GM18907 (cell line): ENCODE data around the gene TMX4.
"Not testable (repeated sequence)": the region's sequence is repeated elsewhere in the genome, so short reads cannot be mapped to it uniquely, and the experiment has no call there.

Experiments
- ATAC-seq: cut with Tn5 transposase; IDR thresholded peaks from one replicate; pipeline ENCODE4 v1.9.1; 2021; ENCODE audit warnings: mild to moderate bottlenecking, moderate library complexity; ENCODE audit not compliant: unreplicated experiment

Gene TMX4

GRCh38 chr20:8019246-8019997 lies at the start of gene TMX4:
Gene TMX4 (minus strand): TSS chr20:8019761. CDS start chr20:8019613, 148 bp downstream.
- ATAC-seq: peak; percentile 91

- ATAC-seq: no peak
Measured at GRCh38 chr20:8067082-8067481, 47.5 kb upstream of the TMX4 start.

DNA sequence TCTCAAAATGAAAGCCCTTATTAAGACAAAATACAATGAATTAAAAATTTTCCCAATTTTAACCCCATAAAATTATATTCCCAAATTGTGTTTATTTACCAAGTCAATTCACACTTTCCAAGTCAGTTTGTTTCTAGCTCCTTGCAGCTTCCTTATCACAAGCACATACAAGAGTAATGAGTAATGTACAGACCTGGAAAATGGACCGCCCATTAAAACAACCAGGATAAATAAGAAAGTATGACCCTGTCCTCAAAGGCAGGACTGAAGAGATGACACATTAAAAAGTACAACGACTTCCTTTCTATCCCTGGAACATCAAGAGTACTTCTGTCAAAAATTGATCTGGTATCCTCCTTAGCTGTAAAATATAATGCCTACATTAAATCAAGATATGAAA lies 47.1 kb upstream of the TMX4 start:
- no peak for ATAC-seq

GRCh38 chr20:8065691-8066090 lies 46.1 kb upstream of the TMX4 start:
- ATAC-seq: no peak

DNA sequence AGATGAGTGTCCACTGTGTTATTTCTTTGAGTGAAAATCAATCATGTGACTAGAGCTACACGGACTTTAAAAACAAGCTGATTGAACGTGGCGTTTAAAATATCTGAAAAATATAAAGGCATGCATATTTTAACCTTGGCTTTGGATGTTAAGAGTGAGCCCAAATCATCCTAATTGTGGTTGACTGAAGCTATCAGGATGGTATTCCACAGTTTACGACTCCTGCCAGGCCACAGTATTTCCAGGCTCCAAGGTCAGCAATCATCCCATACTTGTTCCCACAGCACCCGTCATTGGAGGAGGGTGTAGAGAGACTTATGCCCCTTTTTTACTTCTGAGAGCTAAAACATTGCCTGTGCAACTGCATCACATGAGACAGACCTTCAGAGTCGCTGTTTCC lies 43.2 kb upstream of the TMX4 start:
- ATAC-seq: no peak

- no peak for ATAC-seq
Measured at GRCh38 chr20:8061861-8062518, 42.4 kb upstream of the TMX4 start.

DNA sequence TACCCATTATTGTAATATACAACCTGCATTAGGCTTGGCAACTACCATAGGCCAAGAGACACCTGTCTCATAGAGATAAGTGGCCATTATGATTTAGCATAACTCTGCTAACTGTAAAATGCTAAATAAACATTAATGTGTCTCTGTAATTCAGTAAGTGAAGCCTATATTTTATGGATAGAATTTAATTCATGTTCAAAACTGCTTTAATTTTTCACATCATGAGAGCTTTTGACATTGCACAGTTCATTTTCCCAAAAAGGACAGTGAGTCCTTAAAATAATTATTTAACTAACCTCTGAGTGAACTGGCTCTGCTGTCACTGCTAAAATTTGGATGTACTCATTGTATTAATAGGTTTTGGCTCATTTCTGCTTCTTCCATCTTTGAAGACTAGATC lies 41.4 kb upstream of the TMX4 start:
- ATAC-seq: no peak

DNA sequence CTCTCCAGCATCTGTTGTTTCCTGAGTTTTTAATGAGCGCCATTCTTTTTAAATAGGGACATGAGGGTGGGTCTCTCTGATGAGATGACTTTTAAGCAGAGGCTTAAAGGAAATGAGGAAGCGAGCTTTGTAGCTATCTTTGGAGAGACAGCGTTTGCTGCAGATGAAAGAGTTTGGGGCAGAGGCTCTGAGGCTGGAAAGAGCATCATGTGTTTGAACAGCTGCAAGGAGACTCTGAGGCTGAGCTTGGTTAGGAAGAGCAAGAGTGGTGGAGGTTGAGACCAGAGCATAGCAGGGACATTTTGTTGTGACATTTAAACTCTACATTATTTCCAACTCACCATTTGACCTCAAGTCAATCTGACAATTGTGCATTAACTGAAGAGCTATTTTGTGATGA lies 38.3 kb upstream of the TMX4 start:
- ATAC-seq: no peak

- no peak for ATAC-seq
Measured at GRCh38 chr20:8055096-8055495, 35.5 kb upstream of the TMX4 start.

DNA sequence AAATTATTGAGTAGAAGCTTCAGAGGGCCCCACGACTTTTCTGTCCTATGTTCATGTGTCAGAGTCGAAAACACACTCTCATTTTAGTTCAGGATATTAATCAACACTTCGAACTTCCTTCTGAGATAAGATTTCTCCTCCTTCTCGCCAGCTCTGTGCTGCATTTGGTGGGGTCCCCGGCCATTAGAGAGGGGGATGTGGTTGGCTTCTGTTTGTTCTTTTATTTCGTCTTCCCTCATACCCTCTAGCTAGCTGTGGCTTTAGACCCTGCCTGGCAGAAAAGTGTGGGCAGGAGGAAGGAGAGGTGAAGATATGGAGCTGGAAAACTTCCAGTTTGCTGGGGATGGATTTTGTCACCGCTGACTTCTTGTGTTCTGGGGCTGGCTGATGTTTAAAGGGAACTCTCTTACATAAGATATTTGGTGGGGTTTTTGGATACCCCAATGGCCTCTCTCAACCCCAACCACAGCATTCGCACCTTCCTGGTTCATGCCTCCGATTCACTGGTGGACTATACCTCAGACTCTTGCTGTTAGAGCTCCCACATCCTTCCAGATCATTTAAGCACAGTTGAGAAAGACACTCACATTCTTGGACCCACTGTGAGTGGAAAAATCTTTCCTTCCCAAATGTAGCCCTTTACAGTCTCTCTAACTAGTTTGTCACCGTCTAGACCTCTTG lies 30.7 kb upstream of the TMX4 start:
- ATAC-seq: no peak

DNA sequence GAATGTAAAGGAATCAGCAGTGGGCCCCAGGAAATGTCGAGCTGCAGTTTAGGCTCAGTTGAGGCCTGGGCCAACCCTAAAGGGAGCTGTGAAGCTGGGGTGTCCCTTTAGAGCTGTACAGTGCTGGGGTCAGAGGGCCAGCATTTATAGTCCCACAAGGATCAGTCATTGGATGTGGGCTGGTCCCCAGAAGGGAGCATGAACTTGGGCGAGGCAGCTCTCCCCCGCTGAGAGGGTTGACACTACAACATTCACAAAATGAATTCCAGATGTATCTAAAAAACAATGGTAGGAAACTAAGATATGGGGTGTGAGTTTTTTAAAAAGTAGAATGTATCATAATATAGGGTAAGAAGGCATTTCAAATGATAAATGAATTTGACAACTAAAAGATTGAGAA lies 29.7 kb upstream of the TMX4 start:
- ATAC-seq: no peak

DNA sequence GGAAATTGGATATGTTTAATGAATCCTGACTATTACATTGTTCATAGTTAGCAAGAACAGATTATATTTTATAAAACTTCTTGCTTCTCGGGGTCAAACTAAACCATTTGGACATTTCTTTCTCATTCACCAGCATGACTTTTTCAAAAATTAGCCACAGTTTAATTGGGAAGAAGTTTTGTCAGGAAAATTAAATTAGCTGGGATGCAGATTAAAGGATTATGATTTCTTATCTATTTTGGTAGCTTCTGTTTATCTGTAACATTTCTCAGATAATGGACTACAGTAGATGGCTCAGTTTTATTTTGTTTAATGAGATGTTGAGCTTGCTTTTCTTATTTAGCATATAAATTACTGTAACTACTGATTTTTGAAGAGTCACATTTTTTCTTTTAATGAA lies 26.4 kb upstream of the TMX4 start:
- no peak for ATAC-seq

DNA sequence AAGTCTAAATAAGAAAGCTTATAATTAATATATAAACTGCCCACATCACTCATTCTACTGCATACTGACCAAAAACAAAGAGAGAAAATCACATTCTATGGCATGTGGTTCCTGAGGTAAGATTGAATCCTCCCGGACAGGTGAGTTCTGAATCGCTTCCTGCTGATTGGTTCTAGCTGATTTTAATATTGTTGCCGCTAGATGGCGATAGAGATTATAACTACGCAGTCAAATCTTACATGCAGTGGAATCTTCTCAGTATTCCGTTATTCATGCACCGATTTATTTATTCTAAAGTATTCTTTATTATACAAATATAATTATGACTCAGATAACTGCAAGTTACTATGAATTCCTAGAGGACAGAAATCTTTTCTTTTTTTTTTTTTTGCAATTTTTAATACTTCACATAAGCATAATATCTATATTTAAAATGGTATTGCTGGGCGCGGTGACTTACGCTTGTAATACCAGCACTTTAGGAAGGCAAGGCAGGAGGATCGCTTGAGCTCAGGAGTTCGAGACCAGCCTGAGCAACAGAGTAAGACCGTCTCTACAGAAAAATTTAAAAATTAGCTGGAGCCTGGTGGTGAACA lies 24.2 kb upstream of the TMX4 start:
- peak; percentile 86 for ATAC-seq

DNA sequence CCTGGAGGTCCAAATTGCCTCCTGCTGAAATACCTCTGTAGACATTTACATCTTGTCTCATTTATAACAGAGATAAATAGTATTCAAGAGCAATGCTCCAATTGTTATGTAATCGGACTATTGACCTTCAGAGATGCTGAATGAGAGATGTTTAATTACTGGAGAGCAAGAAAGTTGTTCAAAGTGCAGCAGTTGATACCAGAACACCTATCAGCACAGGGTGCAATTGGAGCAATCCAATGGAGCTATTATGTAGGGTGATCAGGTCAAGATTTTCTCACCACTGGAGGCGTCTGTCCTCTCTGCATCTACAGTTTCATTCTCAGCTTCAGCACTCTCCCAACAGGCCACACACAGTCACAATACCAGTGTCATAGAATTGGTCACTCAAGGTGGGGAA lies 19.5 kb upstream of the TMX4 start:
- ATAC-seq: no peak

DNA sequence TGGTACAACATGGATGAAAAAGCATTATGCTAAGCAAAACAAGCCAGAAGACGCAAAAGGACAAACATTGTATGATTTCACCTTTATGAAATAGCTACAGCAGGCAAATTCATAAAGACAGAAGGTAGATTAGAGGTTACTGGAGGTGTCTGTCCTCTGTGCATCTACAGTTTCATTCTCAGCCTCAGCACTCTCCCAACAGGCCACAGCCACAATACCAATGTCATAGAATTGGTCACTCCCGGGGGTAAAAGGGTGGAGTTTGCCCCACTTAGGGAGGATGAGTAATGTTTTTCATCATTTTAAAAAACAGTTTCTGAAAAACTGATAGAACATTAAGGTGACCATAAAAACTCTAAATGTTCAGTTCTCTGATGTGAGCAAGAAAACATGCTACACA lies 17.2 kb upstream of the TMX4 start:
- ATAC-seq: peak; percentile 80

DNA sequence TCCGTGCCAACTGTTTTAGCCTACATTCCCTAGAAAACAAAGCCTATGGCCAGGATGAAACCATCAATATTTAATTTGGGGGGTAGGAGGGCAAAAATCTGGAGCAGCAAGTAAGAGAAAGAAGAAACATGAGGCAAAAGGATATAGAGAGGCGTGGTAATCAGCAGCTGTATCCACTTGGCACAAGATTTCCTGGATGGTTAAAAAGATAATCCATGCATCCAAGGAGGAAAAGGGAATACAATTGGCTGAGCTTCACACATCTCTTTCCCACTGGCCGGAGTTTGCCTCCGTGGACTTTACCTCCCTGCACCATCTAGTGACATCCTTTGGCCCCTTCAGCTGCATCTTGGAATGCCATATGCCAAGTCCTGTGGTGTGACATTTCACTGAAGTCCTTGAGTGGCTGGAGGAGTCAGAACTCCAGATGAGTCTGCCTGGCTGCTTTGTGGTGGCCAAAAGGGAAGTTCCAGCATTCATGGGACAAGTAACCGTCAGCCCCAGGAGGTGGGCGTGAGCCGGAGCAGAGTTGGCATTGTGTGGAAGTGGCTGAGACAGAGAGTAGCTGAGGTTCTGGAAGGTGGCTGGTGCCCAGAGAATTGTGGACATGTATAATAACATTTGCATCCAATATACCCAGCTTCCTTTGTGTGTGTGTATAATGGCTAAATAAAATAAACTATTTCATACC lies 13.7 kb upstream of the TMX4 start:
- no peak for ATAC-seq

GRCh38 chr20:8032499-8032898 lies 12.9 kb upstream of the TMX4 start:
- no peak for ATAC-seq

- ATAC-seq: not testable (repeated sequence)
Measured at GRCh38 chr20:8031539-8031938, 12.0 kb upstream of the TMX4 start.

GRCh38 chr20:8021541-8022269 lies 2.1 kb upstream of the TMX4 start:
- no peak for ATAC-seq

DNA sequence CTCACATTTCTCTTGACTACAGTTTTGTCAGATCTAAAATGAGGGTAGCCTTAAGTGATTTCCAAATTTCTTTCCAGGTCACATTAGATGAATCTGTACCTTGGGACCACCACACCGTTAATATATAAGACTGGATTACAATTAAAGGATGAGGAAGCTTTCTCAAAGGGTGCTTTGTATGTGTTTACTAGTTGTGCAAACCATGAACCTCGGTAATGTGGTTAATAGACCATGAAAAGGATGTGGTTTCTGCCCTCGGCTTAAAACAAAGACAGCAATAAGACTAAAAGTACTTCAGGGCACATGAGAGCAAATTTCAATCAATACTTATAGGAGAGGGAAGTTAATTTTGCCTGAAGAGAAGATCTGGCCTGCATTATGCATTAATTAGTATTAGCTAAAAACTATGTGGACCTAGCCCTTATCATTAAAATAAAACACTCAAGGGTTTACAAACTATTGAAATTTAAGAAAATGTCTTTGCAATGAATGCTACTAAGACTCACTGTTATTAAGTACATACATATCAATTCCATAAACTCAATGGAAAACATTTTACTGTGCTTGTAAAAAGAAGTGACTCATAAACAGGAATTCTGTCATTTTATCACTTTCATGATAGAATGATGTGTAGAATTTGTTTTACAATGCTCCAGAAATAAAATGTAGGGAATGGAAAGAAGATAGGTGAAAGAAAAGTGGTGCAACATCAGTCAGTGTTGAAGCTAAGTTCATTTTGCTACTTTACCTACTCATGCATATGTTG lies 936 bp upstream of the TMX4 start:
- ATAC-seq: peak; percentile 58
